SK-N-SH treated with all-trans-retinoic acid at 6 μM for 48 hours (cell line): ENCODE results near the gene LRFN5.

Source experiments
- ATAC-seq: fragments of 200-7000 bp; cut with Tn5 transposase; 3 replicates; pipeline ENCODE4 v1.9.1; 2020; ENCODE audit warnings: mild to moderate bottlenecking, moderate library complexity
- ARNTL ChIP-seq: fragments of 450-650 bp; formaldehyde crosslinking; IDR thresholded peaks from 2 replicates; pipeline ENCODE4 v1.5.0; 2020; ENCODE audit warnings: low read depth, mild to moderate bottlenecking, moderate library complexity, borderline replicate concordance
- CREB5 ChIP-seq: fragments of 250-450 bp; sonication (Bioruptor Pico); IDR thresholded peaks from 2 replicates; pipeline ENCODE4 v1.5.1; 2020; ENCODE audit warnings: low read depth, mild to moderate bottlenecking, moderate library complexity
- CSDC2 ChIP-seq: fragments of 250-450 bp; sonication (Bioruptor Pico); IDR thresholded peaks from 2 replicates; pipeline ENCODE4 v1.5.0; 2020; ENCODE audit warnings: mild to moderate bottlenecking, moderate library complexity
- CSRNP3 ChIP-seq: fragments of 250-450 bp; sonication (Bioruptor Pico); IDR thresholded peaks from 2 replicates; pipeline ENCODE4 v1.5.1; 2021; ENCODE audit warnings: mild to moderate bottlenecking, moderate library complexity
- ISL1 ChIP-seq: fragments of 250-450 bp; sonication (Bioruptor Pico); IDR thresholded peaks from 2 replicates; pipeline ENCODE4 v2.1.2; 2022; ENCODE audit warnings: mild to moderate bottlenecking, moderate library complexity
- OSR1 ChIP-seq: fragments of 250-450 bp; sonication (Bioruptor Pico); IDR thresholded peaks from 2 replicates; pipeline ENCODE4 v1.8.0; 2022; ENCODE audit warnings: moderate library complexity, mild to moderate bottlenecking, inconsistent platforms
- PATZ1 ChIP-seq: fragments of 250-450 bp; sonication (Bioruptor Pico); IDR thresholded peaks from 2 replicates; pipeline ENCODE4 v1.8.0; 2020; ENCODE audit warnings: mild to moderate bottlenecking, moderate library complexity, borderline replicate concordance
- RARB ChIP-seq: fragments of 250-450 bp; sonication (Bioruptor Pico); IDR thresholded peaks from 2 replicates; pipeline ENCODE4 v1.8.0; 2021; ENCODE audit warnings: mild to moderate bottlenecking, moderate library complexity
- SNAI2 ChIP-seq: fragments of 250-450 bp; sonication (Bioruptor Pico); IDR thresholded peaks from 2 replicates; pipeline ENCODE4 v1.5.0; 2020; ENCODE audit warnings: mild to moderate bottlenecking, moderate library complexity
- TCF4 ChIP-seq: fragments of 250-450 bp; sonication (Bioruptor Pico); IDR thresholded peaks from 2 replicates; pipeline ENCODE4 v1.8.0; 2021; ENCODE audit warnings: mild to moderate bottlenecking, moderate library complexity, borderline replicate concordance
- TOX ChIP-seq: fragments of 250-450 bp; sonication (Bioruptor Pico); IDR thresholded peaks from 2 replicates; pipeline ENCODE4 v1.8.0; 2021; ENCODE audit warnings: mild to moderate bottlenecking, moderate library complexity, borderline replicate concordance
- TSHZ2 ChIP-seq: fragments of 250-450 bp; sonication (Bioruptor Pico); IDR thresholded peaks from 2 replicates; pipeline ENCODE4 v1.5.0; 2020; ENCODE audit warnings: mild to moderate bottlenecking, moderate library complexity
- ZC3H10 ChIP-seq: fragments of 250-450 bp; sonication (Bioruptor Pico); IDR thresholded peaks from 2 replicates; pipeline ENCODE4 v1.5.1; 2021; ENCODE audit warnings: mild to moderate bottlenecking, moderate library complexity
- ZFP3 ChIP-seq: fragments of 250-450 bp; sonication (Bioruptor Pico); IDR thresholded peaks from 2 replicates; pipeline ENCODE4 v1.5.0; 2020; ENCODE audit warnings: mild to moderate bottlenecking, moderate library complexity
- ZFP30 ChIP-seq: fragments of 450-650 bp; formaldehyde crosslinking; IDR thresholded peaks from 2 replicates; pipeline ENCODE4 v1.5.0; 2022; ENCODE audit warnings: mild to moderate bottlenecking, moderate library complexity
- ZNF70 ChIP-seq: fragments of 450-650 bp; formaldehyde crosslinking; IDR thresholded peaks from 2 replicates; pipeline ENCODE4 v1.5.0; 2020; ENCODE audit warnings: mild to moderate bottlenecking, moderate library complexity
- ZNF8 ChIP-seq: fragments of 450-650 bp; formaldehyde crosslinking; IDR thresholded peaks from 2 replicates; pipeline ENCODE4 v1.5.0; 2020; ENCODE audit warnings: mild to moderate bottlenecking, moderate library complexity

LRFN5 gene

GRCh38 chr14:41916313-41916712 is 309.6 kb downstream of the LRFN5 start (continued):
- TF ChIP-seq PATZ1 (CRISPR knock-in tag) (no peak), TCF4 (CRISPR knock-in tag) (no peak), ARNTL (no peak)

- no peak for ATAC-seq
- TF ChIP-seq ZNF8 (CRISPR knock-in tag): no peak
- no peak for TF ChIP-seq OSR1 (CRISPR knock-in tag)
- TF ChIP-seq TSHZ2: no peak
- no peak for TF ChIP-seq PATZ1 (CRISPR knock-in tag)
- TF ChIP-seq ARNTL: no peak
- no peak for TF ChIP-seq CSRNP3 (CRISPR knock-in tag)
- TF ChIP-seq ZC3H10 (CRISPR knock-in tag): no peak
- no peak for TF ChIP-seq SNAI2 (CRISPR knock-in tag)
- no peak for TF ChIP-seq TOX
- TF ChIP-seq RARB (CRISPR knock-in tag): no peak
- TF ChIP-seq ISL1 (CRISPR knock-in tag): no peak
- TF ChIP-seq ZNF70 (CRISPR knock-in tag): no peak
- no peak for TF ChIP-seq CREB5 (CRISPR knock-in tag)
- TF ChIP-seq ZFP30 (CRISPR knock-in tag): no peak
- no peak for TF ChIP-seq CSDC2 (CRISPR knock-in tag)
- TF ChIP-seq ZFP3 (CRISPR knock-in tag): no peak
These were observed 318.7 kb downstream of the LRFN5 start for GRCh38 chr14:41925409-41925808.

GRCh38 chr14:41950428-41951151 is 343.9 kb downstream of the LRFN5 start:
- TF ChIP-seq ZFP3 (CRISPR knock-in tag) (no peak), ISL1 (CRISPR knock-in tag) (no peak), TSHZ2 (no peak)
- ATAC-seq: no peak
